Activated CD4-positive, alpha-beta T cell treated with anti-CD3 and anti-CD28 coated beads for 1 hour (primary cell): Measurements from ENCODE around the gene SHISA5.
A peak's percentile ranks its signal among the peaks of the same experiment; 100 is the strongest.

Source experiments
- DNase-seq: peaks from one replicate; pipeline ENCODE4 v3.0.0-alpha.2; 2020

Gene SHISA5

GRCh38 chr3:48456456-48456855 is 47.5 kb downstream of the SHISA5 start:
- no peak for DNase-seq

GRCh38 chr3:48451270-48451669 is 52.7 kb downstream of the SHISA5 start:
- DNase-seq, result no peak

- peak; percentile 78 for DNase-seq
Measured at GRCh38 chr3:48446425-48447193, 57.4 kb downstream of the SHISA5 start, which contains the start of gene ATRIP. Gene ATRIP (plus strand): TSS chr3:48446737. CDS start chr3:48446846, 109 bp downstream.

GRCh38 chr3:48446043-48446424 is 57.9 kb downstream of the SHISA5 start:
- DNase-seq, result no peak

GRCh38 chr3:48445277-48445882 is 58.6 kb downstream of the SHISA5 start:
- no peak for DNase-seq

GRCh38 chr3:48441940-48442339 is 62.0 kb downstream of the SHISA5 start:
- DNase-seq, result no peak

GRCh38 chr3:48440590-48440958 is 63.4 kb downstream of the SHISA5 start:
- DNase-seq, result no peak

DNA sequence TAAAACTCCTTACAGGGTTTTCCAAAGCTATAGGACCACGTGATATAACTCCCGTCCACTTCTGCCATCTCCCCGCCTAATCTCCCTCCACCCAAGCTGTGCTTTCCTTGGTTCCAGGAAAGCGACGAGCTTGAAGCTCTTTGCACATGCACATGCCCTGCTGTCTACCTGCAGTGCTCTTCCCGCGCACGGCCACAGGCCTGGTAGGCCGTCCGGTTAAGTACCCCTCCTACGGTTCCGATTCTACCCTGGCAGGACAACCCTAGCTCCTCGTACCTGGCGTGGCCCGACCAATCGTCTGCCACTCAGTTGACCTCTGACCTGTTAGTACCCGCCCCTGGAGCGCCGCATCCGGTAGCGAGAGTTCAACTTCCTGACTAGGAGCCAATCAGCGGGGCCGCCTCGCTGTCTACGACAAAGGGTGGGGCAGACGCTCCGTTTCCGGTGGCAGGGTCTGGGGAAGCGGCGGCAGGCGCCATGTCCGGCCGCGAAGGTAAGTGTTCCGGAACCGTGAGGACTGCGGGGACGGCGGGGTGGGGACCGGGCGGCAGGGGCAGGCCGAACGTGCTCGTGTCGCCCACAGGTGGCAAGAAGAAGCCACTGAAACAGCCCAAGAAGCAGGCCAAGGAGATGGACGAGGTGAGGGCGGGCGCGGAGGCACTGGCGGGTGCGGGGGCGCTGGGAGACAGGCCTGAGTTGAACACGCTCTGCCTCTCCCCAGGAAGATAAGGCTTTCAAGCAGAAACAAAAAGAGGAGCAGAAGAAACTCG is 64.0 kb downstream of the SHISA5 start, which contains the start of the genes CCDC51 and TMA7:
TSS of gene CCDC51 (minus strand) at position 300 of the 770 bp plus-strand sequence. CDS start 4,991 bp downstream, outside the sequence.
TSS of gene TMA7 (plus strand) at position 438 of the 770 bp plus-strand sequence. CDS start at position 478, 40 bp downstream.
- DNase-seq, result peak; percentile 97

DNA sequence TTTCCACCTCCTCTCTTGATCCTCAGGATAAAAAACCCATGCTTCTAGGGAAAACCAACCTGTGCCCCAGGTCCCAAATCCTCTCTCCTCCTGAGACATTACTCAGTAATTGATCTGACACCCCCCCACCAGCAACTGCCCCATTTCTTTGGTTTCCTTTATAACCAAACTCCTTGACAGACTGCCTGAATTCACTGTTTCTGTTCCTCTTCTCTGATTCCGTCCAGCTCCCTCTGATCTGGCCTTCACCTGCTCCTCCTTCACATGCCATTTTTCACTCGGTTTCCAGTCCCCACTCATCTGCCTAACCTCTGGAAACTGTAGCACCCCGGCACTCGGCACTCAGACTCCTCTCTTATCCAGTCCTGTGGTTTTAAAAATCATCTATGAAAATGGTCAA is 66.2 kb downstream of the SHISA5 start:
- DNase-seq, result no peak

DNA sequence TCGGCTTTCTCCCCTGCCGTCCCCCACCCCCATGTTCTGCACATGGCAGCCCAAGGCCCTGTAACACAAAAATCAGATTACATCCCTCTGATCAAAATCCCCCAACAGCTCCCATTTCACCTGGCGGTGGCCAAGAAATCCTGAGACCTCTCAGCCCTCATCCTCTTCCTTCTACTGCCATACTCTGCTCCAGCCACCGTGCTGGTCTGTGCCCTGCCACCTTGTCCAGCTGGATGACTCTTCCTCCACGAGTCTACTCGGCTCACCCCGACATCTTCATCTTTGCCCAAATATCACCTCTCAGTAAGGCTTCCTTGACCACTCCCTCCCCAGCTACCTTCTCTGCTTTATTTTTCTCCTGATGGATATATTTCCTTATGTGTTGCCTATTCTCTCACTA is 67.1 kb downstream of the SHISA5 start:
- no peak for DNase-seq

- no peak for DNase-seq
Measured at GRCh38 chr3:48436477-48436787, 67.5 kb downstream of the SHISA5 start.

DNA sequence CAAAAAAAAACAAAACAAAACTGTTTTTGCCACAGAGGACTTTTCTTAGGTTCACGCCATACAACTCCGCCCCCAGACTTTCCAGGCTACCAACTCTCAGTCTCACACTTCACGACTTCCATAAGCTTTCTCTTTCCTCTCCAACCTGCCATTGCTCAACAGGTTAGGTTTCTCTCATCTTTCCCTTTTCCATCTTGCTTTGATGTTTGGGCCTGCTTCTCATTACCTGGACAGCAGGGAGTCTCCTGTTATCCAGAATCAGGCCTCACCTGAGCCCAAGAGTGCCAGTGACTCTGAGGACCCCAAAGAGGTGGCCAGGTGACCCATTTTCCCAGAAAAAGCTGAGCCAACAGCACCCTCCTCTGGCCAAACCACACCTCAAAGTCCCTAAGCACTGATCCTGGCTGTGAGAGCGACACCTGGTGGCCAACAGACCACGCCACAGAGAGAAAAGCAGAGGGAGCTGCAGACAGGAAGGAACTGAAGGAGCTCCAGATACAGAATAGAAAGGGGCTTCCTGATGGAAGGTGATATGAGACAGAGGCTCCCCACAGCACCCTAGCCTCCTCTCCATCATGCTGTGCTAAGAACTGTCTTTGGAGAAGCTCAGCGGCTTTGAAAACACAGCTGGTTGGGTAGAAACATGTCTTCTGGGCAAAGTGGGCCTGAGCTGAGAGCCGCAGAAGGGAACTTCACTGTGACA is 68.0 kb downstream of the SHISA5 start:
- peak; percentile 79 for DNase-seq

GRCh38 chr3:48435223-48435595 is 68.8 kb downstream of the SHISA5 start:
- no peak for DNase-seq

GRCh38 chr3:48434591-48435222 is 69.3 kb downstream of the SHISA5 start:
- no peak for DNase-seq

DNA sequence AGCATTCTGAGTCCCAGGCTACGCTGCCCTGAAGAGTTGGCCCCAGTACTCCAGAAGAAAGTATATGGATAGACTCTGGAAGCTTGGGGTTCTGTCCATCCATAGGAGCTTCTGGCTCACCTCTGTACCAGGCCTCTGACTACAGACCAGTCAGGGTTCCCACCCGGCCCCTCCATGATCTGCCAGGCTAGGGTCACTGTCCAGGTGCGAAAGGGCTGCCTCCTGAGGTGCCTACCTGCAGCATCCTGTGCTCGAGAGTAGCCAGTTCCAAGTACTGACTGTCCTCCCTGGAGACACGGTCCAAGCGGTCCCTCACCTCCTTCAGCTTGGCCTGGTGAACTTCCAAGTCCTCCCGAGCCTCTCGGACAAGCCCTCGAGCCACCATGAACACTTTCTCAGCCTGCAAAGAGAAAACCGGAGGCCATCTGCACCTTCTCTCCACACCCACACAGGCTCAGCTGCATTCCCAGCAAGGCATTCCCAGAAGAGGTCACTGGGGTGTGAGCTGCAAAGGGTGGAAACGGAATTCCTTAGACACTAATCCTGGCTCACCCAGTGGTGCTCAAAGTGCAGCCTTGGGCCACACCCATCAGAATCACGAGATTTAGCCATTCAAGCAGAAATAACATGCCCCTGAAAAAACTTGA is 70.4 kb downstream of the SHISA5 start:
- DNase-seq, result no peak

DNA sequence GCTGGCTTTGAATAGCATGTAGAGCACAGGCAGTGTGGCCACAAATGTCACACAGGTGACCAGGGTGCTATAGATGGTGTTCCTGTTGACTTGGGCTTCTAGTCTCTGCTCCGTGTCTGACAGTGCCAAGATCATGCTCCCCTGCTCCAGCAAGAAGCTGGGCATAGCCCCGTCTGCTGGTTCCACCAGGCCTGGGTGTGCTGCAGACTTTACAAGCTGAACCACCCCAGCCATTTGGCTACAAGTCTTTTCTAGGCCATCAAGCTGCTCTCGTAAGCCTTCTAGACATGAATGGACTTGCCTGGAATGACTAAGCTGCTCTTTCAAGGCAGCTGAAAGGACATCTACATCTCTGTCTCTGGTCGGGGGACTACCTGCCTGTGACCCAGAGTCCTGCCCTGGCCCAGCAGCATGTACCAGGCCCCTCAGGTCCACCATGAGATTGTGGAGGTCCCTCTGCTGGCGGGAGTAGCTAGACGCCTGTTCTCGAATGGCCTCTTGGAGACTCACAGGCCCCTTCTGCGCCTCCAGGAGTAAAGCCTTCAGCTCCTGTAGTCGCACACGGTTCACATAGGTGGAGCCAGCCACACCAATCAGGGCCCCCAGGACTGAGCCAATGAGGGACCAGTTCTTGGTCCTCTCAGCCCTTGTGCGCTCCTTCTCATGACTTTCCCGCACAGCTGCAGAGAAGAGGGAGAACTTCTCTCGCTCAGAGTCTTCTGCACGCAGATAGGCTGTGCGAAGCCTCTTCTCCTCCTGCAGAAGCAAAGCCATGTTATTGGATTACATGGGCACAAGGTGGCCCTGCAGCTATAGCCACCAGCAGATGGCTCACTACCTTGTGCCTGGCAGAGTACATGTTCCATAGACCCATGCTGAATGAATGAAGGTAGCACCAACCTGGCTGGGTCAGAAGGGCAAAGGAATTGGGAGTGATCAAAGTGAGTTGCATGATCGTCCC is 71.3 kb downstream of the SHISA5 start:
- no peak for DNase-seq

GRCh38 chr3:48431224-48432029 is 72.5 kb downstream of the SHISA5 start:
- DNase-seq, result no peak

- no peak for DNase-seq
Measured at GRCh38 chr3:48430708-48431101, 73.3 kb downstream of the SHISA5 start.

DNA sequence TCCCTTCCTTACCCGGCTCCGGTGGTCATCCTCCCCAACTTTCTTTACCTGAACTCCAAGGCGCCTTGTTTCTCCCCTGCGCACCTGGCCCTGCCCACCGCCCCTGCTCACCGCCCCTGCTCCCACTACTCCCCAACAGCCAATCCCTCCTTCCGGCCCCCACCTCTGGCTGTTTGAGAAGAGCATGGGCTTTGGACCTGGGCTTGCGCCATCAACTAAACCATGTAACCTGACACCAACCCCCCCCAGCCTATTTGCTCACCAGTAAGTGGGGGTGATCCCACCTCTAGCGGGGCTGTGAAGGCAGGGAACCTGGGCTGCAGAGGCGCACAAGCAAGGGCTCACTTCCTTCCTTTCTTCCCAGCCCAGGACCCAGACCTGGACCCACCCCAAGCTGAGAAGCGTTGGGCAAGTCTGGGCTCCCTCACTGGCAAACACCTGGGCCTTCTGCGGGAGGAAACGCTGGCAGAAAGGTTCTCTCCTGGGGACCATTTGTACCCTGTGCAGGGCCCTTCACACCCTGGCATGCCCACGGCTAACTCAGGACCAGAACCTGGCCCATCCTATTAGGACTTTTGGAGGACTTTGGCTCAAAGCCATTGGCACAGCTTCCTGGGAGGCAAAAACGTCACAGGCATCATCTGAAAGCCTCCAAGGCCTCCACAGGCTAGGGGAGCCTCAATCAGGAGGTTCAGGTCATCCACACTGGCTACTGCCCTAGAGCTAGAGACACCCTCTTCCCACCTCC is 73.8 kb downstream of the SHISA5 start, which contains the start of gene PLXNB1:
TSS of gene PLXNB1 (minus strand) at position 127 of the 748 bp plus-strand sequence. CDS start 5,475 bp downstream, outside the sequence.
- DNase-seq, result no peak
